ENCODE data around the gene RNASEH1.
A peak's percentile ranks its signal among the peaks of the same experiment; 100 is the strongest.

RNASEH1 gene

GRCh38 chr2:3513026-3513810, 44.9 kb downstream of the RNASEH1 start:
- no peak overlapping the region for H3K4me3 ChIP-seq (ENCODE audit: low read depth, low read length)
- DNase-seq (ENCODE audit: low read depth): no peak
- TF ChIP-seq CTCF (IDR thresholded peaks at IDR 0.05; ENCODE audit: control insufficient read depth, extremely low read depth, insufficient read depth): no peak

GRCh38 chr2:3512086-3512485, 46.0 kb downstream of the RNASEH1 start:
- no peak for TF ChIP-seq CTCF (IDR thresholded peaks at IDR 0.05; ENCODE audit: control insufficient read depth, extremely low read depth, insufficient read depth)
- H3K4me3 ChIP-seq (ENCODE audit: low read depth, low read length): no peak overlapping the region
- DNase-seq (ENCODE audit: low read depth): no peak

GRCh38 chr2:3505771-3506170, 52.4 kb downstream of the RNASEH1 start:
- DNase-seq (ENCODE audit: low read depth): no peak
- no peak overlapping the region for H3K4me3 ChIP-seq (ENCODE audit: low read depth, low read length)
- TF ChIP-seq CTCF (IDR thresholded peaks at IDR 0.05; ENCODE audit: control insufficient read depth, extremely low read depth, insufficient read depth): no peak

GRCh38 chr2:3504741-3505140, 53.4 kb downstream of the RNASEH1 start:
- no peak overlapping the region for H3K4me3 ChIP-seq (ENCODE audit: low read depth, low read length)
- peak; percentile 99 for DNase-seq (ENCODE audit: low read depth)
- TF ChIP-seq CTCF (IDR thresholded peaks at IDR 0.05; ENCODE audit: control insufficient read depth, extremely low read depth, insufficient read depth): no peak

GRCh38 chr2:3503483-3503882, 54.6 kb downstream of the RNASEH1 start:
- no peak for DNase-seq (ENCODE audit: low read depth)
- TF ChIP-seq CTCF (IDR thresholded peaks at IDR 0.05; ENCODE audit: control insufficient read depth, extremely low read depth, insufficient read depth): no peak

GRCh38 chr2:3503046-3503445, 55.1 kb downstream of the RNASEH1 start:
- no peak for DNase-seq (ENCODE audit: low read depth)
- H3K4me3 ChIP-seq (ENCODE audit: low read depth, low read length): no peak overlapping the region
- no peak for TF ChIP-seq CTCF (IDR thresholded peaks at IDR 0.05; ENCODE audit: control insufficient read depth, extremely low read depth, insufficient read depth)

More at GRCh38 chr2:3503483-3503882, 54.6 kb downstream of the RNASEH1 start:
- no peak overlapping the region for H3K4me3 ChIP-seq (ENCODE audit: low read depth, low read length)
